ENCODE results near the gene PAX6. TPM values are rescaled to one million over a fixed set of nuclear protein-coding genes. Genes with fewer than 3 reads are reported as not detected.

PAX6 gene
- total and polyA plus RNA-seq, 4 donors: 0.23 to 0.38 TPM; not detected in 2

DNA sequence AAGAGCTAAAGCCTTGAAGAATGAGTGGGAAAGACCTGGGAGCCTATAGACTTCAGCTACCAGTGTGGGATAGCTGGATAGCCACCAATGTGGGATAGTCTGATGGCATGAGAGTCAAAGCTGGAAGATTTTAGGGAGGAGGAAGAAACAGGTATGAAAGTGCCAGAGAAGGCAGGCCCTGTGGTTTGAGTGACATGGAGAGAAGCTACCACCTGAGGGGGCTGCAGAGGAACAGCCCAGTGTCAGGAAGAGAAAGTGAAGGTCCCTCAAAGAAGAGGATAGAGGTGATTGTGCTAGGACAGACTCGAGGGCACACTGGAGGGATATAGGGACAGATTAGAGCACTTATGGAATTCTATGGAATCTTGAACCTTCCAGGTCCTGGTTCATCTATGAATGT is 23.1 kb upstream of the PAX6 start:
- Histone ChIP-seq H3K4me1 (ENCODE audit: control insufficient read depth in 1 of 2, insufficient read depth in 2 of 2, low read length in 2 of 2) (no peaks in the 10 kb centered on the region), H3K36me3 (ENCODE audit: control insufficient read depth in 1 of 2, insufficient read depth in 2 of 2, low read length in 1 of 2) (no peaks in the 10 kb centered on the region), H3K9me3 (ENCODE audit: control insufficient read depth, low read length) (peaks cover 4% of the 10 kb centered on the region), H3K27ac (ENCODE audit: low read depth in 1 of 2, low read length in 2 of 2) (no peak overlapping the region), H3K27me3 (ENCODE audit: control insufficient read depth in 1 of 2, insufficient read depth in 2 of 2, low read length in 1 of 2) (no peaks in the 10 kb centered on the region), H3K4me3 (ENCODE audit: low read length in 2 of 2) (no peak overlapping the region)
- 42% methylated on average over 1 of the region's 1 CpG for WGBS, 2 donors
- intact Hi-C loops (cut with DNase I): no loop called here
- DNase-seq: no peak
- no peak for ATAC-seq (ENCODE audit: low FRiP score)

GRCh38 chr11:31830406-31830805 is 19.3 kb upstream of the PAX6 start:
- DNase-seq: no peak
- no peak for ATAC-seq (ENCODE audit: low FRiP score)
- H3K27ac ChIP-seq (ENCODE audit: low read depth in 1 of 2, low read length in 2 of 2): no peak overlapping the region
- no peaks in the 10 kb centered on the region for H3K36me3 ChIP-seq (ENCODE audit: control insufficient read depth in 1 of 2, insufficient read depth in 2 of 2, low read length in 1 of 2)
- peaks cover 4% of the 10 kb centered on the region for H3K9me3 ChIP-seq (ENCODE audit: control insufficient read depth, low read length)
- H3K4me3 ChIP-seq (ENCODE audit: low read length in 2 of 2): no peak overlapping the region
- H3K27me3 ChIP-seq (ENCODE audit: control insufficient read depth in 1 of 2, insufficient read depth in 2 of 2, low read length in 1 of 2): no peaks in the 10 kb centered on the region
- 84 to 86% methylated on average over 4 of the region's 4 CpGs for WGBS, 2 donors
- intact Hi-C loops (cut with DNase I): no loop called here
- no peaks in the 10 kb centered on the region for H3K4me1 ChIP-seq (ENCODE audit: control insufficient read depth in 1 of 2, insufficient read depth in 2 of 2, low read length in 2 of 2)

- intact Hi-C loops (cut with DNase I): no loop called here
Observed at GRCh38 chr11:31828217-31828616, 17.1 kb upstream of the PAX6 start.

DNA sequence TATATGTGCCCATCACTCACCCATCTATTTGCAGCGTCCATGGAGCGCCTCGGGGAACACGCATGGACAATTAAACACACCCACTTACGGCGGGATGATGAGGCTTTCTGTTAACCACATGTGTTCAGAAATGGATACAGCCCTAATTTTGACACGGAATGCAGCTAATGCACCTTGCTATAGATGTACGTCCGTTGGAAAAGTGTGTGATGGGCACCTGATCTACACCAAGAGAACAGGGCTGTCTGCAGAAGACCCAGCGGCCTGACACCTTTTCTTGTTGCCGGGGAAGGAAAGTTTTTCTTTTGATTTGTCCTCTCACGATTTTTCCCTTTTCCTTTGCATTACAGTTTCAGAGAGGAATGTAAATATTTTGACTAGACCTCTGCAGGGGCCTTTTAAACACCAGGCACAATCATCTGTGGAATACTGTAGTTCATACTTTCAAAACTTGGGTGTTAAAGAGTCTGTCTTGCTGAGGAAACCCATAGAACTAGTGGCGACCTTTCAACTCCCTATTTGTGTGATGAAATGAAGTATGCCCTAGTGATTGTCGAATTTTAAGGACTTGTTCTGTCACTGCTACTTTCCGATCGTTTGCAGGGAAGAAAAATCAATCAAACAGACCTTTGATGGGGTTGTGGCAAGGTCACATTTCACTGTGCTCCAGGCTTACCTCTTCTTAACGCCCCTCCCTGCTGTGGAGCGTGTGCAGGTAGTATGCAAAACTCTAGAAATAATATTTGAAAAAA is 16.5 kb upstream of the PAX6 start:
- no peak for ATAC-seq (ENCODE audit: low FRiP score)

More at GRCh38 chr11:31828217-31828616, 17.1 kb upstream of the PAX6 start:
- H3K4me1 ChIP-seq (ENCODE audit: control insufficient read depth in 1 of 2, insufficient read depth in 2 of 2, low read length in 2 of 2): no peaks in the 10 kb centered on the region
- WGBS, 2 donors: 35 to 38% methylated on average over 7 of the region's 7 CpGs
- no peak for ATAC-seq (ENCODE audit: low FRiP score)
- no peaks in the 10 kb centered on the region for H3K27me3 ChIP-seq (ENCODE audit: control insufficient read depth in 1 of 2, insufficient read depth in 2 of 2, low read length in 1 of 2)
- no peaks in the 10 kb centered on the region for H3K36me3 ChIP-seq (ENCODE audit: control insufficient read depth in 1 of 2, insufficient read depth in 2 of 2, low read length in 1 of 2)
- peaks cover 4% of the 10 kb centered on the region for H3K9me3 ChIP-seq (ENCODE audit: control insufficient read depth, low read length)
- no peak for DNase-seq
- H3K27ac ChIP-seq (ENCODE audit: low read depth in 1 of 2, low read length in 2 of 2): no peak overlapping the region
- H3K4me3 ChIP-seq (ENCODE audit: low read length in 2 of 2): no peak overlapping the region

DNA sequence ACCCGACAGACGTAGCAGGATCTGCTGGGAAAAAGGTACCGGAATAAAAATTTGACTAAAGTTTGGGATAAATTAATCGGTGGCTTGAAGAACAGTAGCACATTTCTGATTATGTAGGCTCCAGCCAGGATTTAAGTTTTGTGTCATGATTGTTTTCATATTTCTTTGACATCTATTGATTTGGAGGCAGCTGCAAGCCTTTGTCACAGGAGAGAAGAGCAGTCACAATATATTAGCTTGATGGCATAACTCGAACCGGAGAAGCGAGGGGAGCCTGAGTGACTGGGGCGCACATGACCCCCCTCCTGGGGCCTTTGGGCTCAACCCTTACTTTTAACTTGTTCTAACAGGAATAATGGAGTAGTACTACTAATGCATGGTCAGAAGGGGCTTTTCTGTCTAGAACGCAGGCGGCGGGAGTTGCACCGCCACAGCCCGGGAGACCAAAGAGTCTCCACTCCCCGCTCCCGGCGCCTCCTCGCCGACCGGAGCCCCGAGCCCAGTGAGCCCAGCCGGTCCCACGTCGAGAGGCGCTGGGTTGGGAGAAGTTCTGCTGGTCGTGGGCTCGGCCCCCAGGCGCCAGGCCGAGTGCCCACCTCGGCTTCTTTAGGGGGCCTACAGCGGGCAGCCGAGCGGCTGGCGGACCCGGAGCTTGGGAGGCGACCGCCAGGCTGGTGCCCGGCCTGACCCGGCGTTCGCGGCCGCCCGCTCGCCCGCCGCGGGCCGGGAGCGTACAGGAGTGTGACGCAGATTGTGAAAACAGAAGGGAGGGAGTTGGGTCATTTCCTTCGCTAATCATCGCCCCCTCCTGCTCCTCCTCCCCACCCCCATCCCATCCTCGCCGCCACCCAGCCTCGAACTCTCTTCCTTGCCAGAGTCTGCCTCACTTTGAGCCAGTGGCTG is 15.7 kb upstream of the PAX6 start:
- 8 to 9% methylated on average over 44 to 55 of the region's 55 CpGs for WGBS, 2 donors
- Histone ChIP-seq H3K36me3 (ENCODE audit: control insufficient read depth in 1 of 2, insufficient read depth in 2 of 2, low read length in 1 of 2) (no peaks in the 10 kb centered on the region), H3K27me3 (ENCODE audit: control insufficient read depth in 1 of 2, insufficient read depth in 2 of 2, low read length in 1 of 2) (no peaks in the 10 kb centered on the region), H3K4me3 (ENCODE audit: low read length in 2 of 2) (no peak overlapping the region), H3K9me3 (ENCODE audit: control insufficient read depth, low read length) (peaks cover 1% of the 10 kb centered on the region), H3K27ac (ENCODE audit: low read depth in 1 of 2, low read length in 2 of 2) (no peak overlapping the region), H3K4me1 (ENCODE audit: control insufficient read depth in 1 of 2, insufficient read depth in 2 of 2, low read length in 2 of 2) (no peaks in the 10 kb centered on the region)
- no peak for DNase-seq
- no peak for ATAC-seq (ENCODE audit: low FRiP score)
- intact Hi-C loops (cut with DNase I): no loop called here

More for the DNA sequence above, 16.5 kb upstream of the PAX6 start:
- H3K4me1 ChIP-seq (ENCODE audit: control insufficient read depth in 1 of 2, insufficient read depth in 2 of 2, low read length in 2 of 2): no peaks in the 10 kb centered on the region
- no peak for DNase-seq
- peaks cover 4% of the 10 kb centered on the region for H3K9me3 ChIP-seq (ENCODE audit: control insufficient read depth, low read length)
- H3K27ac ChIP-seq (ENCODE audit: low read depth in 1 of 2, low read length in 2 of 2): no peak overlapping the region
- no peak overlapping the region for H3K4me3 ChIP-seq (ENCODE audit: low read length in 2 of 2)
- intact Hi-C loops (cut with DNase I): no loop called here
- no peaks in the 10 kb centered on the region for H3K36me3 ChIP-seq (ENCODE audit: control insufficient read depth in 1 of 2, insufficient read depth in 2 of 2, low read length in 1 of 2)
- H3K27me3 ChIP-seq (ENCODE audit: control insufficient read depth in 1 of 2, insufficient read depth in 2 of 2, low read length in 1 of 2): no peaks in the 10 kb centered on the region
- WGBS, 2 donors: 11 to 12% methylated on average over 18 of the region's 18 CpGs

DNA sequence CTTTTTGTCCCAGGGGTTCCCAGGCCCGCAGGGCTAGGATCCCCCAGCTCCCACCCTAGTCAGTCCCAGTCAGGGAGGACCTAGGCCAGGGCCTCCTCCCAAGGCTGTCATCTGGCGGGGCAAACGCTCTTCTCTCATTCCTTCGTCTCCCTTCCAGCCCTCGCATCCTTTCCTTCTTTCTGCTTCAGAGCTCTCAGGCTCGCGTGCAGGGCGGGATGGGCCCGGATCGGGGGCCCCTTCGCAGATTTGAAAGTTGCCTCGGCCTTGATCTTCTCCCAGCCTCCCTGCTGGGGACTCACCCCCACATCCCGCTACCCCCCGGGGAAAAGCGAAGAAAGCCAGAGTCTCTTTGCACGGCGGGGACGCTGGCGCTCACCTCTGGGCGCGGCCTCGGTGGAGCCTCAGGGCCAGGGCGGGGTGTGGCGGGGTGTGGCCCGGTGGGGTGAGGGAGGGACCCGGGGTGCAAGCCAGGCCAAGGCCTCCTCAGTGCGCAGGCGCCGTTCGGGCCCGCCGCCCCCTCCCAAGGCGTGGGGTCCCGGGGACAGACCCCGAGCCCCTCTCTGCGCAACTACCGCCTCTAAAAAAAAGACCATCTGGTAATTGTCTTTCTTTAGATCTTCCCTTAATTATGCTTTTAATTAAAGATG is 14.8 kb upstream of the PAX6 start:
- Histone ChIP-seq H3K36me3 (ENCODE audit: control insufficient read depth in 1 of 2, insufficient read depth in 2 of 2, low read length in 1 of 2) (no peaks in the 10 kb centered on the region), H3K4me1 (ENCODE audit: control insufficient read depth in 1 of 2, insufficient read depth in 2 of 2, low read length in 2 of 2) (no peaks in the 10 kb centered on the region), H3K27me3 (ENCODE audit: control insufficient read depth in 1 of 2, insufficient read depth in 2 of 2, low read length in 1 of 2) (no peaks in the 10 kb centered on the region), H3K27ac (ENCODE audit: low read depth in 1 of 2, low read length in 2 of 2) (no peak overlapping the region), H3K9me3 (ENCODE audit: control insufficient read depth, low read length) (no peaks in the 10 kb centered on the region), H3K4me3 (ENCODE audit: low read length in 2 of 2) (no peak overlapping the region)
- DNase-seq (no peak), ATAC-seq (ENCODE audit: low FRiP score) (no peak)
- intact Hi-C loops (cut with DNase I): no loop called here
- WGBS, 2 donors: 7 to 8% methylated on average over 30 to 37 of the region's 37 CpGs

DNA sequence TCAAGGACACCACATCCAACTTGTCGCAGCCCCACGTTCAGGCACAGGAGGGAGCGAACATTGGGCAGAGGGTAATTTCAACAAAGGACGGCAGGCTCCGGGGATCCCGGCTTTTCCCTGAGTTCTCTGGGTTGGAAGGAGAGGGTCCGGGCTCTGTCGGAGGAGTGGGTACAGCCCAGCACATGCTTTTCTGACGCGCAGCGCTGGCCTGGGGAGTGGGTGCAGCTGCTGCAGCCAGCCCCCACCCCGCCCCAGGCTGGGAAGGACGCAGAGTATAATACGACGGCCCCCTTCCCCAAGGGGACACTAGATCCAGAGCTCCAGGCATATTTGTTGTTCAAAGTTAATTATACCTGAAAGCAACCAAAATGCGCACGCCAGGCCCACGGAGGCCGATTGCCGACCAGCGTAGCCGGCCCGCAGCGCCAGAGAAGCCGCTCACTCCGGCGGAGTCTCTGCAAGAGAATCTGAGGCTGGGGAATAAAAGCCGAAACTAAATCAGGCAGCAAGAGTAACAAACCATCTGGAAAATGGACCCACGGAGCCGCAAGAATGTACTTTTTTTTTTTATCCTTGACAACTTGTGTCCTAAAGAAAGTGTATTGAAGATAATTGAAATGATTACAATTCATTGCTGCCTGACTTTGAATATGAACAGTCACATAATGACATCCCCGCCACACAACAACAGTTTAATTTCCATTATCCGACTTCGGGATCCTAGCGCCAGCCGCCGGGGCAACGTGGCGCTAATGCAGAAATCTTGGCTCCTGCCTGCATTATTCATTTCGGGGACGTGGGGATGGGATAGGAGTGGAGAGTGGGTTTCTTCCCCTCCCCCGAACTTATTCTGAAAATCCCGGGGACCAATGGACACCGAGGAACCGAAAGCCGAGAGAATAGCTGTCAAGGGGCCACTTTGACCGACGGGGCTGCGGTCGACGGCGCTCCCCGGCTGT is 14.0 kb upstream of the PAX6 start:
- no peak for ATAC-seq (ENCODE audit: low FRiP score)
- intact Hi-C loops (cut with DNase I): no loop called here
- 11 to 13% methylated on average over 52 of the region's 52 CpGs for WGBS, 2 donors

DNA sequence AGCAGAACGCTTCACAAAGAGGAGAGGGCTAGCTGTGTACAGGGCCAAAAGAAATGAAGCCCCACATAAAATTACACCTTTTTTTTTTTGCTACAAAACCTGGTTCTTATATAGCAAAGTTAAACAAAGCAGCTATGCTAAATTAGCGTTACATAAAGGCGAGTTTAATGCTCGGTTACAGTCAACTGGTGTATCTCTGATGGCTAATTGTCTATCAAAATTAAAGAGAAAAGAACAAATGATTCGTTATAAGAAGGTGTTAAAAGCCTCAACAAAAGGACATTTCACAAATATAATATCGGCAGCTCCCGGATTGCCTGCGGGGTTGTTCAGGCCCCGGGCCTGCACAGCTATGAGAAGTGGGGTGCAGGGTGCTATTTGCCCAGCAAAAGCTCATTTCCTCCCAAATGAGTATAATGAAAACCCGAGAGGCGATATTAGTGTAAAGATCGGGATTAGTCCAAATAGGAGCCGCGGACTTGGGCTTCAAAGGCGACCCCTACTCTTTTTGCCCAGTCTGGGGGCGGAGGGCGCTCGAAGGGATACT is 13.3 kb upstream of the PAX6 start:
- no peak overlapping the region for H3K4me3 ChIP-seq (ENCODE audit: low read length in 2 of 2)
- no peaks in the 10 kb centered on the region for H3K27me3 ChIP-seq (ENCODE audit: control insufficient read depth in 1 of 2, insufficient read depth in 2 of 2, low read length in 1 of 2)
- H3K9me3 ChIP-seq (ENCODE audit: control insufficient read depth, low read length): no peaks in the 10 kb centered on the region
- DNase-seq: no peak
- no peak for ATAC-seq (ENCODE audit: low FRiP score)
- intact Hi-C loops (cut with DNase I): no loop called here
- H3K27ac ChIP-seq (ENCODE audit: low read depth in 1 of 2, low read length in 2 of 2): no peak overlapping the region
- no peaks in the 10 kb centered on the region for H3K4me1 ChIP-seq (ENCODE audit: control insufficient read depth in 1 of 2, insufficient read depth in 2 of 2, low read length in 2 of 2)
- H3K36me3 ChIP-seq (ENCODE audit: control insufficient read depth in 1 of 2, insufficient read depth in 2 of 2, low read length in 1 of 2): no peaks in the 10 kb centered on the region
- 18 to 23% methylated on average over 18 of the region's 18 CpGs for WGBS, 2 donors

More for the DNA sequence above, 14.0 kb upstream of the PAX6 start:
- Histone ChIP-seq H3K4me3 (ENCODE audit: low read length in 2 of 2) (no peak overlapping the region), H3K9me3 (ENCODE audit: control insufficient read depth, low read length) (no peaks in the 10 kb centered on the region), H3K36me3 (ENCODE audit: control insufficient read depth in 1 of 2, insufficient read depth in 2 of 2, low read length in 1 of 2) (no peaks in the 10 kb centered on the region), H3K27ac (ENCODE audit: low read depth in 1 of 2, low read length in 2 of 2) (no peak overlapping the region), H3K4me1 (ENCODE audit: control insufficient read depth in 1 of 2, insufficient read depth in 2 of 2, low read length in 2 of 2) (no peaks in the 10 kb centered on the region), H3K27me3 (ENCODE audit: control insufficient read depth in 1 of 2, insufficient read depth in 2 of 2, low read length in 1 of 2) (no peaks in the 10 kb centered on the region)
- DNase-seq: no peak
